Activated CD8-positive, alpha-beta memory T cell treated with anti-CD3 and anti-CD28 coated beads for 1 hour (primary cell): ENCODE data around the gene GBF1.

Source experiments
- DNase-seq, 2 donors: peaks; one replicate each; pipeline ENCODE4 v3.0.0-alpha.2; 2020; ENCODE audit warnings: low read depth in 1 of 2; ENCODE audit errors: extremely low read depth in 1 of 2

GBF1 gene

GRCh38 chr10:102266670-102267069, 21.3 kb downstream of the GBF1 start:
- no peak for DNase-seq

DNA sequence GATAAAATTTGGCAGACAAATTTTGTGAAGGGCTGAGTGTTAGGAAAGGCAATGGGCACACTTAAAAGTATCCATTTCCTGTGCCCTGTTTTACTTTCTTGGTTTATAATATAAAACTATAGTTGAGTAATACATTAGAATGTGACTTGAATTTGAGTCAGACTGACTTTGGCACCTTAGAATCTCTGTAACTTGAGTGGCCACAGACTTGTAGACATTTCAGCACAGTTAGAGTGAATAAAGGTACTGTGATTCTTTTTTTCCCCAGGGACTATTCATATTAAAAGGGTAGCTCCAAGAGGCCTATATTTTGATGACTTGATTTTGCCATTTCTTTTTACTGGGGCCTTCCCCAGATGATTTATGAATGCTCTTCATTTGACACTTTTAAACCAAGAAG, 22.4 kb downstream of the GBF1 start:
- no peak for DNase-seq

- no peak for DNase-seq
Measured at GRCh38 chr10:102268375-102268888, 23.1 kb downstream of the GBF1 start.

- no peak for DNase-seq
Measured at GRCh38 chr10:102269017-102269416, 23.7 kb downstream of the GBF1 start.

- DNase-seq, result no peak
Measured at GRCh38 chr10:102274062-102274461, 28.7 kb downstream of the GBF1 start.

DNA sequence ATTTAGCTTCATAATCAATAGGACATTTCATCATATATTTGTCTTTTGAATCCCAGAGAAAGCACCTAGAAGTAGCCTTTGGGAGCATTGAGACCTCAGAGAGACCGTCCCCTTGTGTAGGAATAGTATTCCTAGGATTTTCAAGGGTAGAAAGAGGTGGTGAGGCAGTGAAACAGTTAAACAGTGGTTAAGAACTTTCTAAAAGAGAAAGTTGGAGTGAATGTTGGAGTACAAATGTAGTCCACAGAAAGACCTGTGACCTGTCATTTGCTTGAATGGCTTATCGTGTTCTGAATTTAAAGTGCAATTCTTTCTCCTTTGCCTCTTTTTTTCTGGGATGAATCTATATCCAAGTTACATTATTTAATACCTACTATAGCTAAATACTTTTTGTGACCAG, 30.0 kb downstream of the GBF1 start:
- no peak for DNase-seq

DNA sequence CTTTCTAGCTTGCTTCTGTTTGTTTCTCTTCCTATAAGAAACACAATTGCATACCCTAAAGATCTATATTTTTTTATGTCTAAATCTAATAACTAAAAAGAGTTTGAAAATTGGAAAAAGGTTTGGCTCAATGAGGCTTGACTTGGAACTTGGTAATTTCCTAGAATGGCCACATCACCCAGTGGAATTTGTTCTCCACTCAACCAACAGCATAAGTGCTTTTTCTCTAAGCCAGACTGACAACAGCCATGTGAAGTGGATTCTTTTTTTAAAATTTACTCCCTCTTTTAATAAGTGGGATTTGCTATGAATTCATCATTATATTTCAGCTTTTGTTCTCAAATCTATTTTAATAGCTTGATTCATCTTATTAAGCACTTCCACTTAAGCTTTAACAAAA, 33.8 kb downstream of the GBF1 start:
- no peak for DNase-seq

DNA sequence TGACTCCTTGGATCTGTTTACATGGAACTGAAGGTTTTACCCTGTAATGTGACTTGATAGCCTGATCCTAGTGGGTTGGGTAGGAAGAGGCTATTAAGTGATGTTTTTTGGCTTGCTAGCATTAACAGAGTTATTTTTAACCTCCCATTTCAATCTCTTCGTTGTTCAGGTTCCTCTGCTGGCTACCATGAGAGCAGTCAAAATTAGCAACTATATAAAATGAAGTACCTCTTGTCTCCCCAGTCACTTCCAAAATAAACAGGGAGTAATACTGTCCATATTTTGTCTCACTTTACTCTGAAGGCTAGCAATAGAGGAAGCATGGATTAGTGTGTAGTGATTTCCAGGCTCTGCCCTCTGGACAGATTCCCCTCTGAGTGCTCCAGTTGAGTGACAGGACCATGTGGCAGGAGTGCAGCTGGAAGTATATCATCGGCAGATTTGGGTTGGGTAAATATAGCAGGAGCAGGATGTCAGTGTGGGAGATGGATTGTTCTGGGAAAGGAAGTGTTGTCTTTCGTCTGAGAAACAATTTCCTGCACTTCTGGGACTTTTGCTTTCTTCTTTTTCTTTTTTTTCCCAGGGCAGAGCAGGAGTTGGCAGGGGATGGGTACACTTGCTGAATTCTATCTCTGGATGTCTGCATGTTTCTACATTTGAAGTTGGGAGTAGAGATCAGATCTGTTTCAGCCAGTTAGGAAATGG, 35.2 kb downstream of the GBF1 start:
- DNase-seq, result no peak

DNA sequence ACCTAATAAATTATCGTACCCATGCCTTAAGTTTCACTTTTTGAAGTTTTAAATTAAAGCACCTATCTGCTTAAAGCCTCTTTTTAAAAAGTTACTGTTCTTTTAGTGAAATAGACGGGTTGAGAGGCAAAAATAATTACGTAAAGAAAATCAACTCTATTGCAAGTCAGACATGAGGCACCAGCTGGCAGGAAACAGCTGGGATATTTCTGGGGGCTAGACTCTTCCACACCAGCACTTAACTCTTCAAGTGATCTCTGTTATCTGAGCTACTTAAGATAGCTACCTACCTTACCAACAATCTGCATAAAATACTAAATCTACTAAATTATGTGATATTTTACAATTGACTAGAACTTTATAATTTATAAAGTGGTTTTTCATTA, 35.8 kb downstream of the GBF1 start:
- no peak for DNase-seq

DNA sequence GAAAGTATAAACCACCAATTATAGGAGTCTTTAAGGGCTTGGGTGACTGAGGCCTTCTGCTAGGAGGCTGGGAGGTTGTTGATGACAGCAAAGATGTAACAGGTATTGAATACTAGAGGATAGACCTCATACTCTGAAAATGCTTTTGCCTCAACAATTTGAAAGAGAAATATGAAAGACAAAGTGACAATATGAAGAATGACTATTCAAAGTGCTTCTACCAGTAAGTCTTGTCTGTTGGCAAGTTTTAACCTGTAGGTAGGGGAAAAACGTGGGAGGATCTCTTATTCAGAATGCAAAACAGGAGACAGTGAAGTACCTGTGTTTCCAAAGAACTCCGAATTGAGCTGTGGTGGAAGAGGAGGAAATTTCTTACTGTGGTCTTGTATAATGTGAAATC, 38.2 kb downstream of the GBF1 start:
- no peak for DNase-seq

DNA sequence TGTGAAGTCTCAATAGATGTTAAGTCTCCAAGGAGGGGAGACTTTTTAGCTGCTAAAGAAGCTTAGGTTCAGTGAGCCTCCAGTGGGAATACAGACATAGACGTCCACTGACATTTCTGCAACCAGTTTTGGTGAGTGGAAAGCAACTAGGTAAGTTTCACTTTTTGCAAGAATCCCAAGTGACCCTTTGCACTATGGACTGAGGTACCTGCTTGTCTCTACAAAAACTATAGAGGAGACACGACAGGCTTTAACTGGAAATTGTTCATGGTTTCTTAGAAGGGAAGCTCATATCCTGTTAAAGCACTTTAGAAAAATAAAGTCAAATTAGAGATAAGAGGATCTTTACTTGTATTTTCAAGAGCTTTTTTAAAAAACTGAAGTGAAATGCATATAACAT, 38.6 kb downstream of the GBF1 start:
- no peak for DNase-seq

GRCh38 chr10:102284531-102284930, 39.2 kb downstream of the GBF1 start:
- no peak for DNase-seq

- no peak for DNase-seq
Measured at GRCh38 chr10:102285133-102285532, 39.8 kb downstream of the GBF1 start.

DNA sequence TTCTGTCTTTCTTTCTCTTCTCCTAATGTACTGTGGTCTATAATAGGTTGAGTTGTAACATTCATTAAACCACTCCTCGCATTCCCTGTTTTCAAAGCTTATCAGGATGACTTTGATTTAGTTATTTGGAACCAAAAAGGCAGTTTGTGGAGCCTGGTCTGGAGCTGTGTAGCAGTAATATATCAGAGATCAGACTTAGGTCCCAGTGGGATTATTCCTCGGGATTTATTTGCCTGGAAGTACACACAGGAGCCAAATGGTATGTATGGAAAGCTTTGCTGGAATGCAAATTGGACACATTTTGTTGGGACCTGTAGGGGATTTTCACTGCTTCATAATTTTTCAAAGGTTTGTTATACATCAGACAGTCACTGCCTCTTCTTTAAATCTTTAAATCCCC, 40.9 kb downstream of the GBF1 start:
- no peak for DNase-seq

DNA sequence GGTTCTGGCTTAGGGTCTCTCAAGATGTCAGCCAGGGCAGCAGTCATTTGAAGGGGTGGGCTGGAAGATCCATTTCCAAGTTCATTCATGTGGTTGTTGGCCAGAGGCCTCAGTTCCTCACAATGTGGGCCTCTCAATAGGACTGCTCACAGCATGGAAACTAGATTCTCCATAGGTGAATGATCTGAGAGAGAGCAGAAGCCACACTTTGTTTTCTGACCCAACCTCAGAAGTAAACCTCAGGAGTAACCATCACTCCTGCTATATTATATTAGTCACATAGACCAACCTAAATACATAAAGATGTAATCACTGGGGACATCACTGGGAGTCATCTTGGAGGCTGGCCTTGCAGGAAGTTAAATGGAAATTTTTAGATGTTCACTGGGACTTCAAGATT, 42.2 kb downstream of the GBF1 start:
- DNase-seq, result no peak

DNA sequence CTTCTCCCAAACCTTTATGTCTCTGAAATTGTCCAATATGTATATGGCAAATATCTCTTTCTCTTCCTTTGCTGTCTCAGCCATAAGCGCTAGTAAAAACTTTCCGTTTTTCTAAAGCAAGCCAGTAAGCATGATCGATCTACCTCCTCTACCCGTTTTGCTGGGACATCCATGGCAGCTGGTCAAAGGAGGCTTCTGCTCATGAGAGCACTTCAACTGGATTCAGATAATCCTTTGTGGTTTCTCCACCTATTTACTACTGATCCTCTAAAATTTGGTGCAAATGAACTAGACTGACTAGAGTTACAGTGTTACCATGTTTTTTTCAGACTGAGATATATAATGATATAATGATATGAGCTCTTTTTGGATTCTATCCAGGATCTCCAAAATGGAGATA, 42.7 kb downstream of the GBF1 start:
- no peak for DNase-seq

GRCh38 chr10:102289356-102289755, 44.0 kb downstream of the GBF1 start:
- no peak for DNase-seq

- no peak for DNase-seq
Measured at GRCh38 chr10:102289840-102290239, 44.5 kb downstream of the GBF1 start.

DNA sequence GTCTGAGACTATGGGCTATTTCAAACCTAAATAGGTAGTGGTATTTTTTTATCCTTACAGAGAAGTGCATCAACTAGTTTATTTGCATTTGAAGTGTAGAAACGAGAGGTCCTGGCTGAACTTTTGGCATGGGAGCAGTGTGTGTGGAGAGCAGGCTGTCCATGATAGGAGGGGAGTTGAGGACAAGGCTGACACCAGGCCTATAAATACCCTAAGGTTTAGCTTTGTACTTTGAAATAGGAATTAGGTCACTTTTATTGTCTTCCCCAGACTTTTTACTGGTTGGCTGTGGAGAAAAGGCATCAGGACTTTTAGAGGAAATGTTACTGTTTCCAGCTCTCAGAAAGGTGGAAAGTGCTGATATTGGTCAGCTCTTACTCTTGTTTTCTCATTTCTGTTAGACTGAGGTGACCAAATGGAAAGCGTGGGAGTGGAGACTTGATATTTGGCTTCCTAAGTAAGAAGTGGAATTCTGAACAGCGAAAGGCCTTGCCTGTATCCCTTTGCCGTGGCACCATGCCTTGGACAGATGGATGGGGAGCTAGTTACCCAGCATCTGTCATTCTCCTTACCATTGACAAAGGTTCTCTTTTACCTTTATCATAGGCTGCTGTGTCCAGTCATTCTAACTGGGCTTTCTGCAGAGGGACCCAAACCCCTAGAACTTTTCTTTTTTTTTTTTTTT, 46.0 kb downstream of the GBF1 start:
- DNase-seq, result no peak

DNA sequence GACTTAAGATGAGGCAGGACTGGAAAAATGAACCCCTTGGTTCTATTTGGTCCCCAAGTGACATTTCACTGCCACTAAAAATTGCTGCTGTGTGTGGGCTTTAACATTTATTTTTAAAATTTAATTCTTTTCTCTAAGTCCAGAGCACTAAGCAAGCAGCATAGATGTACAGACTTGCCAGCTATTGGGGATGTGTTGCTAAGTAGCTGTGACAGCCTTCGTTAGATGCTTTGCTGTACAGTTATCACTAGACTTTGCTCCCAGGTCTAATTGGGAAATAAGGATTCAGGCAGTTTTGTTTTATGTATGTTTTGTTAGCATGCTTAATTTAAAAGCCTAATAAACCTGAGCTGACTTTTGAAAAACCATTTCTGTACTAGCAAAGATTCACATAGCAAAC, 51.8 kb downstream of the GBF1 start:
- no peak for DNase-seq

- DNase-seq, result no peak
Measured at GRCh38 chr10:102298899-102299298, 53.6 kb downstream of the GBF1 start.

- no peak for DNase-seq
Measured at GRCh38 chr10:102299873-102300272, 54.5 kb downstream of the GBF1 start.
